Measurements from ENCODE around the gene BAIAP2L2.
"Not testable (repeated sequence)": the region's sequence is repeated elsewhere in the genome, so short reads cannot be mapped to it uniquely, and the experiment has no call there.

The BAIAP2L2 gene

GRCh38 chr22:38038426-38038825, 72.1 kb downstream of the BAIAP2L2 start:
- TF ChIP-seq, protein P1, sequence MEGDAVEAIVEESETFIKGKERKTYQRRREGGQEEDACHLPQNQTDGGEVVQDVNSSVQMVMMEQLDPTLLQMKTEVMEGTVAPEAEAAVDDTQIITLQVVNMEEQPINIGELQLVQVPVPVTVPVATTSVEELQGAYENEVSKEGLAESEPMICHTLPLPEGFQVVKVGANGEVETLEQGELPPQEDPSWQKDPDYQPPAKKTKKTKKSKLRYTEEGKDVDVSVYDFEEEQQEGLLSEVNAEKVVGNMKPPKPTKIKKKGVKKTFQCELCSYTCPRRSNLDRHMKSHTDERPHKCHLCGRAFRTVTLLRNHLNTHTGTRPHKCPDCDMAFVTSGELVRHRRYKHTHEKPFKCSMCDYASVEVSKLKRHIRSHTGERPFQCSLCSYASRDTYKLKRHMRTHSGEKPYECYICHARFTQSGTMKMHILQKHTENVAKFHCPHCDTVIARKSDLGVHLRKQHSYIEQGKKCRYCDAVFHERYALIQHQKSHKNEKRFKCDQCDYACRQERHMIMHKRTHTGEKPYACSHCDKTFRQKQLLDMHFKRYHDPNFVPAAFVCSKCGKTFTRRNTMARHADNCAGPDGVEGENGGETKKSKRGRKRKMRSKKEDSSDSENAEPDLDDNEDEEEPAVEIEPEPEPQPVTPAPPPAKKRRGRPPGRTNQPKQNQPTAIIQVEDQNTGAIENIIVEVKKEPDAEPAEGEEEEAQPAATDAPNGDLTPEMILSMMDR (IDR thresholded peaks at IDR 0.05; ENCODE audit: low read depth, low read length, missing control alignments): no peak
- no peak for DNase-seq
- in situ Hi-C loops (cut with HindIII; ENCODE audit: low pct_ligation_motif_present, low sequenced_read_pairs): no loop called here

DNA sequence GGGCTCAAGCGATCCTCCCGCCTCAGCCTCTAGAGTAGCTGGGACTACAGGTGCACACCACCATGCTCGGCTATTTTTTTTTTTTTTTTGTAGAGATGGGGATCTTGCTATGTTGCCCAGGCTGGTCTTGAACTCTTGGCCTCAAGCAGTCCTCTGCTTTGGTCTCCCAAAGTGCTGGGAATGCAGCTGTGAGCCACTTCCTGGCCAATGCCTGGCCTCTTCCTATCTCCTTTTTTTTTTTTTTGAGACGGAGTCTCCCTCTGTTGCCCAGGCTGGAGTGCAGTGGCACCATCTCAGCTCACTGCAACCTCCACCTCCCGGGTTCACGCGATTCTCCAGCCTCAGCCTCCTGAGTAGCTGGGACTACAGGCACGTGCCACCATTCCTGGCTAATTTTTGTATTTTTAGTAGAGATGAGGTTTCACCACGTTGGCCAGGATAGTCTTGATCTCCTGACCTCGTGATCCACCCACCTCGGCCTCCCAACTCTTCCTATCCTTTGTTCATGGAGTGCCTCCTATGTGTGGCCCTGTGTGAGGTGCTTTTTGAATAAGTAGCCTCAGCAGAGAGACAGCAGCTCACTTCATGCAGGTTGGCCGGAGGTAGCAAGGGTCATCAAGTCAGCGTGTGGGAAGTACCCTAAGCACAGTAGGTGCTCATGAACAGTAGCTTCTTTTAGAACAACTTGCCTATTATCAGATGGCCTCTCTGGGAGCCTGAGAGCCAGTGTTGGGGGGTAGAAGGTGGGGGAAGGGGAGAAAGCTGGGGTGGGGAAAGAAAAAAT, 72.9 kb downstream of the BAIAP2L2 start:
- H3K36me3 ChIP-seq (replicated peaks); H3K4me3 ChIP-seq (ENCODE audit: low read depth, low read length); H3K27ac ChIP-seq; DNase-seq; in situ Hi-C loops (cut with HindIII; ENCODE audit: low pct_ligation_motif_present, low sequenced_read_pairs); H3K27me3 ChIP-seq (replicated peaks): not testable (repeated sequence)

More at GRCh38 chr22:38038426-38038825, 72.1 kb downstream of the BAIAP2L2 start:
- H3K4me3 ChIP-seq (ENCODE audit: low read depth, low read length): no peak overlapping the region
- no peaks in the 10 kb centered on the region for H3K36me3 ChIP-seq (replicated peaks)
- no peaks in the 10 kb centered on the region for H3K27me3 ChIP-seq (replicated peaks)
- no peak overlapping the region for H3K27ac ChIP-seq

DNA sequence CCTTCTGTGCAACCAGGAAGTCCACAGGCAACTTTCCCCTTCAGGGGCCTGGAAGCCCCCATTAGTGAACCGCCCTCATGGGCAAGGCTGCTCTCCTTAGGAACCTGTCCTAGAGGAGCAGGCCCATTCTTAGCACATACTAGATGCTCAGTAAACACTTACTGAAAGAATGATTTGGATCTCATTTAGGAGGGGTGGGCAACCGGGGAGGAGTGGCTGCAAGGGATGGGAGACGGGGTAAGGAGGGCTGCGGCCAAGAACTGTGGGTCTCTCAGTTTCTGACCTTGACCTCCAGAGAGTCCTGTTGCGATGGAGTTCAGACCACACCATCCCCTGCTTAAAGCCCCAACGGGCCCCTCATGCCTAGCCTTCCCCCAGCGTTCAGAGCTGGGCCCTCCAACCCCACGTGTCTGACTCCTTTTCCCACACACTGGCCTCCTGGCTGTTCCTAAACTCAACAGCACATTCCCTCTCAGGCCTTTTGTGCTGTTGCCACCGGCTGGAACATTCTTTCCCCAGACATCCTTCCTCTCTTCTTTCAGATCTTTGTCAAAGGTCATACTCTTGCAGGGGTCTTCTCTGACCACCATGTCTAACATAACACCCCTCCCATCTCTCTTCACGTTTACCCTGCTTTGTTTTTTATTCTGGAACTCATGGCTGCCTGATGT, 74.0 kb downstream of the BAIAP2L2 start:
- in situ Hi-C loops (cut with HindIII; ENCODE audit: low pct_ligation_motif_present, low sequenced_read_pairs): no loop called here
- no peak overlapping the region for H3K27ac ChIP-seq

GRCh38 chr22:38035530-38035885, 75.0 kb downstream of the BAIAP2L2 start:
- TF ChIP-seq, protein P1 (IDR thresholded peaks at IDR 0.05; ENCODE audit: low read depth, low read length, missing control alignments): no peak
- in situ Hi-C loops (cut with HindIII; ENCODE audit: low pct_ligation_motif_present, low sequenced_read_pairs): no loop called here

More for the DNA sequence above, 74.0 kb downstream of the BAIAP2L2 start:
- DNase-seq: no peak
- Histone ChIP-seq H3K4me3 (ENCODE audit: low read depth, low read length) (no peak overlapping the region), H3K27me3 (replicated peaks) (no peaks in the 10 kb centered on the region), H3K36me3 (replicated peaks) (no peaks in the 10 kb centered on the region)
- TF ChIP-seq, protein P1 (IDR thresholded peaks at IDR 0.05; ENCODE audit: low read depth, low read length, missing control alignments): no peak

More at GRCh38 chr22:38035530-38035885, 75.0 kb downstream of the BAIAP2L2 start:
- Histone ChIP-seq H3K36me3 (replicated peaks) (no peaks in the 10 kb centered on the region), H3K27ac (no peak overlapping the region), H3K27me3 (replicated peaks) (no peaks in the 10 kb centered on the region), H3K4me3 (ENCODE audit: low read depth, low read length) (no peak overlapping the region)
- no peak for DNase-seq
